Thoracic aorta (tissue), 2 donors: Measurements from ENCODE around the gene EEFSEC. TPM values are rescaled to one million over a fixed set of nuclear protein-coding genes. Genes with fewer than 3 reads are reported as not detected.

Experiments
- ATAC-seq: fragments of 150-250 bp; one replicate; pipeline ENCODE4 v1.8.0; 2017; ENCODE audit warnings: low read depth; ENCODE audit not compliant: insufficient number of reproducible peaks, low FRiP score
- DNase-seq: peaks from one replicate; pipeline ENCODE4 v3.0.0-alpha.2; 2020; ENCODE audit warnings: low spot score
- H3K27ac ChIP-seq, 2 donors: fragments of 200-600 bp; sonication (generic); 1 replicate in 1 of 2; 2 replicates in 1 of 2; pipeline ENCODE4 v1.5.1; 2016; ENCODE audit warnings: mild to moderate bottlenecking in 2 of 2, moderate library complexity in 2 of 2
- H3K27me3 ChIP-seq: fragments of 200-600 bp; sonication (generic); replicated peaks from 2 replicates; pipeline ENCODE4 v1.6.0; 2016; ENCODE audit warnings: mild to moderate bottlenecking; ENCODE audit not compliant: insufficient read depth
- H3K36me3 ChIP-seq: fragments of 200-600 bp; sonication (generic); one replicate; pipeline ENCODE4 v1.5.1; 2016
- H3K4me1 ChIP-seq, 2 donors: fragments of 200-600 bp; sonication (generic); 1 replicate in 1 of 2; 2 replicates in 1 of 2; pipeline versions ENCODE4 v1.5.1 to v1.6.0; 2016; ENCODE audit warnings: low read depth in 2 of 2, mild to moderate bottlenecking in 1 of 2; ENCODE audit not compliant: control insufficient read depth in 1 of 2
- H3K4me3 ChIP-seq: fragments of 200-600 bp; sonication (generic); 2 replicates; pipeline ENCODE4 v1.5.1; 2016; ENCODE audit warnings: mild to moderate bottlenecking
- H3K9me3 ChIP-seq: fragments of 200-600 bp; sonication (generic); 2 replicates; pipeline ENCODE4 v1.5.1; 2016
- CTCF ChIP-seq: fragments of 200-600 bp; sonication (generic); IDR thresholded peaks from one replicate; pipeline ENCODE4 v1.5.1; 2019; ENCODE audit warnings: antibody characterized with exemption
- total RNA-seq, 2 donors: library from RNA; depleted of rRNA; stranded (reverse); fragments of >200 nt; gene quantifications; one replicate each; pipeline versions ENCODE4 v1.1.0 to v1.2.3, GENCODE V29; 2016

The EEFSEC gene
- total RNA-seq, 2 donors from 2014 or later = 16.1 to 17.5 TPM

GRCh38 chr3:128271536-128272332, 118.5 kb downstream of the EEFSEC start:
- Histone ChIP-seq H3K27me3 (no peaks in the 10 kb centered on the region), H3K27ac (no peak overlapping the region), H3K4me1 (peaks cover 0 to 4% of the 10 kb centered on the region in 2 donors), H3K36me3 (no peaks in the 10 kb centered on the region), H3K9me3 (no peaks in the 10 kb centered on the region), H3K4me3 (no peak overlapping the region)
- TF ChIP-seq CTCF = no peak
- no peak for DNase-seq
- ATAC-seq = no peak

- ATAC-seq = no peak
- H3K27me3 ChIP-seq = no peaks in the 10 kb centered on the region
- peaks cover 0 to 19% of the 10 kb centered on the region in 2 donors for H3K4me1 ChIP-seq
- TF ChIP-seq CTCF = no peak
- H3K36me3 ChIP-seq = no peaks in the 10 kb centered on the region
- H3K9me3 ChIP-seq = no peaks in the 10 kb centered on the region
- no peak overlapping the region for H3K4me3 ChIP-seq
- DNase-seq = no peak
- H3K27ac ChIP-seq = no peak overlapping the region
These were observed 120.0 kb downstream of the EEFSEC start for GRCh38 chr3:128273109-128273840.

GRCh38 chr3:128273841-128274573, 120.7 kb downstream of the EEFSEC start:
- Histone ChIP-seq H3K27ac (no peak overlapping the region), H3K36me3 (no peaks in the 10 kb centered on the region), H3K9me3 (no peaks in the 10 kb centered on the region), H3K27me3 (no peaks in the 10 kb centered on the region), H3K4me1 (peaks cover 3 to 26% of the 10 kb centered on the region in 2 donors), H3K4me3 (no peak overlapping the region)
- ATAC-seq = no peak
- TF ChIP-seq CTCF = no peak
- no peak for DNase-seq

- Histone ChIP-seq H3K4me1 (peaks cover 4 to 32% of the 10 kb centered on the region in 2 donors), H3K36me3 (no peaks in the 10 kb centered on the region), H3K9me3 (no peaks in the 10 kb centered on the region), H3K27me3 (no peaks in the 10 kb centered on the region), H3K4me3 (no peak overlapping the region), H3K27ac (no peak overlapping the region)
- DNase-seq (no peak), ATAC-seq (no peak)
- no peak for TF ChIP-seq CTCF
These were observed 121.6 kb downstream of the EEFSEC start for GRCh38 chr3:128274837-128275236.
